ES-I3 (cell line): ENCODE results near the gene CYB5R3.

Experiments
- H3K36me3 ChIP-seq: 2 replicates; pipeline ENCODE4 v1.6.1; 2013; ENCODE audit warnings: mild to moderate bottlenecking, low read length, control low read depth, moderate library complexity; ENCODE audit not compliant: insufficient read depth
- H3K4me1 ChIP-seq: 2 replicates; pipeline ENCODE4 v1.6.1; 2013; ENCODE audit warnings: mild to moderate bottlenecking, control low read depth, low read length; ENCODE audit not compliant: insufficient read depth
- H3K9ac ChIP-seq: 2 replicates; pipeline ENCODE4 v1.6.1; 2013; ENCODE audit warnings: low read depth, mild to moderate bottlenecking, low read length, moderate library complexity
- H3K9me3 ChIP-seq: 2 replicates; pipeline ENCODE4 v1.6.1; 2013; ENCODE audit warnings: mild to moderate bottlenecking, low read length, moderate library complexity; ENCODE audit not compliant: control insufficient read depth, insufficient read depth

Gene CYB5R3

DNA sequence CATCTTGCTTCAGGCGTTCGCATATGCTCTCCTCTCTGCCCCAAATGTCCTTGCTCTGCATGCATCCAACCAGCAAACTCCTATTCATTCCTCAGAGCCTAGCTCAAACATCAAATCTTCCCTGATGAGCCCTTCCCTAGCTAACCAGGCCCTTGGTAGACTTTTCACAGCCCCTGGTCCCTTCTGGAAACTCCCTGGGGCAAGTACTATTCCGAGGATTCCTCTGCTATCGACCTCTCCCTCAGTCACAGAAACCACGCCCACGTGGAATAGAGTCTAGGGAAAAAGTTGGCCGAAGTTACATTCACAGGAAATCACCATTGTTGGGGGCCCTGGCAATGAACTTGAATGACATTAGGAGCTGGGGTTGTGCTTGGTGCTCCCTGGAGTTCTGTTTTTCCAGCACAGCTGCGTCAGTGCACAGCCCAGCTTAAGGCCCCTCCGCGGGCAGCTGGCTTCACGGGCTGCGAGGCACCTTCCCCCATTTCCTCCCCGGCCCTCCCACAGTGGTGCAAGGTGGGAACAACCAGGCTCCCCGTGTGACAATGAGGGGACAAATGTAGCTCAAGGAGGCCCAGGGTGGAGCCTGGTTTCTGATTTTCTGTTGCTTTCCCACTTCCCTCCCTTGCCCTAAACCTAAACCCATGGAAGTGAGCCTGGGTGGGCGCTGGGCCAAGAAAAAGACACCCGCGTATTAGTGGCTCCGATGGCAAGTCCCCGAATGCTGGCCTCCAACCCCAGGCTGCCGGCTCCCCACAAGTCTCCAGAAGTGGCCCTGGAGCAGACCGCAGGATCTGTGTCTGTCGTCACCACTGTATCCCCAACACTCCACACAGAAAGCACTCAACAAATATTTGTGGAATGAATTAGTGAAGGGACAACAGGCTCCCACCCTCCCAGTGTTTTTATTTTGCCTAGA is 4.5 kb downstream of the CYB5R3 start:
- no peaks in the 10 kb centered on the region for H3K36me3 ChIP-seq
- no peak overlapping the region for H3K9ac ChIP-seq
- H3K9me3 ChIP-seq: no peaks in the 10 kb centered on the region
- peaks cover 19% of the 10 kb centered on the region for H3K4me1 ChIP-seq

DNA sequence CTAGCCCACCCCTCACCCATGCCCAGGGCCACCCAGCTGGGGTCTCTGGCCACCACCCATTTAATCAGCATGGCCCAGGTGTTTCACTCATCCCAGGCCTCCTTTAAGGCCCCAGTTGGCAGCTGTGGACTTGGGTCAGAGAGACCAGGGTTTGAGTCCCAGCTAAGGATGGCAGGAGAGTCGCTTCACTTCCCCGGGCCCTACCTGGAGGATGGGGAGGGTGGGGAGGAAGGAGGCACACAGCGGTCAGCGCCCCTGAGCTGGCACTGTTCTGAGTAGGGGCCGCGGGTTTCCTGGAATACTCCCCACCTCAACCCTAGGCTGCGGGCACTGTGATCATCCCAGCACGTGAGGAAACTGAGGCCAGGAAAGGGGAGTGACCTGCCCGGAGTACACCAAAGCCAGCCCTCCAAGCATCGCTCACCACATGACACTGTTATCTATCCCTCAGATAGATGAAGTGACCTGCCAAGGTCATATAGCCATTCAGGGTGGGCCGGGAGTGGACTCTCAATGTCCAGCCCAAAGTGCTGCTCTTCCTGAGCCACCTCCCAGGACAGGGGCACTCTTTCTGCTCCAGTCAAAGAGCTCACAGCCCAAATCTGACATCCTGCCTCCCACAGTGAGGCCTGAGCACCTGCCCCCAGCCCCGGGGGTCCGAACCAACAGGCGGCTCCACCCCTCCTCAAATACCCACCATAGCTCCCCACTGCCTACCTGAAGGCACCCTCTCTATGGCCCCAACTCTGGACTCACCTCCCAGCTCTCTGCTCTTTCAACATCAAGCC is 5.4 kb downstream of the CYB5R3 start:
- Histone ChIP-seq H3K9me3 (no peaks in the 10 kb centered on the region), H3K4me1 (peaks cover 19% of the 10 kb centered on the region), H3K9ac (no peak overlapping the region), H3K36me3 (no peaks in the 10 kb centered on the region)

DNA sequence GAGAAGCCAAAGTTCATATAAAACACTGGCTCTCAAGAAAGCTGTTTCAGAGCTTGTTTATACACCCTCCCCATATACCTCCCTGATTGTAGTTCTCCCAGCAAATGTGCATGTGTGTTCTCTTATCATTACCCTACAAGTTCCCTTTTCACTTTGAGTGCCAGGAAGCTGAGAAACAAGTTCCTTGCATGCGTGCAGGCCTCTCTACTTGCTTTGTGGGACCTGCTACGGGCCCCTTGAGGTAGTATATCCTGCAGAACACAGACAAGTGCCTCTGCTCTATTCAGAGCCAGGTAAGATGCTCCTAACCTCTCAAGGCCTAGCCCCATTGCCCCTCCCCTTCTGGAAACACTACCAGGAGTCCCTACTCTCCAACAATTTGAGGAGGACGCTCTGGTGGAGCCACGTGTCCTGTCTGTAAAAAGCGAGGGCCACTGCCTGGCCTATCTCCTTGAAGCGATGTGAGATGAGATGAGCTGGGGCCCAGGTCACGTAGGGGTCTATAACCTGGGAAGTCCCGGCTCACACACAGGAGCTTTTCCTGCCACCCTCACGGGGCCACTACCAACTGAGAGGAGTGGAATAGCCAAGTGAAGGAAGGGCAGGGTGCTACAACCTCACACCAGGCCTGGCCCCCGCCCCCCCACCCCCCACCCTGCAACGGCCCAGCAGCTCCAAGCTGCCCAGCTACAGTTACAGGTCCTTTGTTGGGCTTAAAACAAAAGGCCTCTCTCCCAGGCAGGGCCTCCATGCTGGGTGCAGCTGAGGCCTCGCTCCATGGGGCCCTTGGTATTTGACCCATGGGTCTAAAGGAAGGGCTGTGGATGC is 6.2 kb downstream of the CYB5R3 start:
- Histone ChIP-seq H3K9me3 (no peaks in the 10 kb centered on the region), H3K9ac (no peak overlapping the region), H3K36me3 (no peaks in the 10 kb centered on the region), H3K4me1 (peaks cover 19% of the 10 kb centered on the region)

DNA sequence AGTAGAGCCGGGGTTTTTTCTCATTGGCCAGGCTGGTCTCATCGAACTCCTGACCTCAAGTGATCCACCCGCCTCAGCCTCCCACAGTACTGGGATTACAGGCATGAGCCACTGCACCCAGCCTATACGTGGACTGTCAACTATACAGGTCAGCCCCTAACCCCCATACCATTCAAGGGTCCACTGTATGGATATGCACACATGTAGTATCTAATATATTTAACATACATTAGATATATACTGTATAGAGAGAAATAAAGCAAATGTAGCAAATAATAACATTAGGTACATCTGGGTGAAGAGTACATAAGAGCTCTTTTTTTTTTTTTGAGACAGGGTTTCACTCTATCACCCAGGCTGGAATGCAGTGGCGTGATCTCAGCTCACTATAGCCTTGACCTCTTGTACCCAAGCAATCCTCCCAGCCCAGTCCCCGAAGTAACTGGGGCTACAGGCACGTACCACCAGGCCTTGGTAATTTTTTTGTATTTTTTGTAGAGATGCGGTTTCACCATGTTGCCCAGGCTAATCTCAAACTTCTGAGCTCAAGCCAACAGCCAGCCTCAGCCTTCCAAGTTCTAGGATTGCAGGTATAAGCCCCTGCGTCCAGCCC is 7.3 kb downstream of the CYB5R3 start:
- Histone ChIP-seq H3K9ac (no peak overlapping the region), H3K4me1 (peaks cover 16% of the 10 kb centered on the region), H3K9me3 (no peaks in the 10 kb centered on the region), H3K36me3 (no peaks in the 10 kb centered on the region)

DNA sequence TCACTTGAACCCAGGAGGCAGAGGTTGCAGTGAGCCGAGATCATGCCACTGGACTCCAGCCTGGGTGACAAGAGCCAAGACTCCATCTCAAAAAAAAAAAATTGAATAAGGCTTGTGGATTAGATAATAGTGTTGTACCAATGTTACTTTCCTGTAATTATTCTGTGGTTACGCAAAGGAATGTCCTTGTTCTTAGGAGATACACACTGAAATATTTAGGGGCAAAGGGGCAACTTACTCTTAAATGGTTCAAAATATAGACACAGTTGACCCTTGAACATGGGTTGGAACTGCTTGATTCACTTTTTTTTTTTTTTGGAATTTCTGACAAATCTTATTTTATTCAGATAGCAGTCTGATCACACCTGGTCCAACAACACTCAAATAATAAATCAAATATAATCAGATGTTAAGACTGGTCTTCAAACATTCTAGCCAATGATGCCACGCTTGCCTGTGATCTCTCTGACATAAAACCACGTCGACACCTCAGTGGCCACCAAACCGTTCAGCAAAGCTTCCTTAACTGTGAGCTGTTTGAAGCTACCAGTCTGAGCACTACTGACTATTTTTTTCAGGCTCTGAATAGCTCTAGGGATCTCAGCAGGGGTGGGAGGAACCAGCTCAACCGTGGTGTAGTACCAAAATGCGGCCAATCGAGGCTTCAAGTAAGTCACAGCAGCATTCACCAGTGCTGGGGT is 9.5 kb downstream of the CYB5R3 start:
- H3K4me1 ChIP-seq: peaks cover 8% of the 10 kb centered on the region
- no peaks in the 10 kb centered on the region for H3K9me3 ChIP-seq

DNA sequence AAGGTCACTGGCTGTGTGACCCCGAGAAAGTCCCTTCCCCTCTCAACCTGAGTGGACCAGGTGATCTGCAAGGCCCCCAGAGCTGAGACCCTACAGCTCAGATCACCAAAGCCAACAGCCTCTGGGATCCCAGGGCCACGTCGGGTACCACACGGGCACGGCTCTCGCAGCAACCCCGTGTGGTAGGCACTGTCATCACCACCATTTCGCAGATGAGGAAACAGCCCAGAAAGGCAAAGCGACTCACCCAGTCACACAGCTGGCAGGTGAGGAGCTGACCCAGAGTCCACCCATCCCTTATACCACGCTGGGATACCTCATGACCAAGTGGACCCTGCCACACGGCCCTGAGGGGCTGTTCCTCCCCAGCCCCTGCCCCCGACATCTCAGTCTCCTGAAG is 11.6 kb downstream of the CYB5R3 start:
- Histone ChIP-seq H3K36me3 (no peaks in the 10 kb centered on the region; the same call in 1 of the 2 replicates), H3K9ac (no peak overlapping the region), H3K9me3 (no peaks in the 10 kb centered on the region), H3K4me1 (no peaks in the 10 kb centered on the region)

More for the DNA sequence above, 9.5 kb downstream of the CYB5R3 start:
- Histone ChIP-seq H3K36me3 (no peaks in the 10 kb centered on the region), H3K9ac (no peak overlapping the region)

DNA sequence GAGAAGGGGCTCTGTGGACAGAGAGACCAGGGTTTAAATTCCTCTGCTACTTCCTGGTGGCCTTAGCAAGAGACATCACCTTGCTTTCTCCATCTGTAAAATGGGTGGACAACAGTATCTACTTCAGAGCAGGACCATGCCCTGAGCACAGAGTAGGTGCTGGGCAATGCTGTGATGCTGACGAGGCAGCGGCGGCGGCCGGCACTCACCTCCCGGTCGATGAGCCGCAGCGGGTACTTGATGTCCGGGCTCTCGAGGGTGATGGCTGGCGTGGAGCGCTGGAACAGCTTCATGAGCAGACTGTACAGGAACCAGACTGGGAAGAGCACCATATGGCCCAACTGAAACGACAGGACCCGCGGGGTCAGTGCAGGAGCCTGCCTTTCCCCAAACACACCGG is 12.7 kb downstream of the CYB5R3 start:
- Histone ChIP-seq H3K4me1 (no peaks in the 10 kb centered on the region), H3K9me3 (no peaks in the 10 kb centered on the region), H3K36me3 (no peaks in the 10 kb centered on the region; the same call in 1 of the 2 replicates), H3K9ac (no peak overlapping the region)

DNA sequence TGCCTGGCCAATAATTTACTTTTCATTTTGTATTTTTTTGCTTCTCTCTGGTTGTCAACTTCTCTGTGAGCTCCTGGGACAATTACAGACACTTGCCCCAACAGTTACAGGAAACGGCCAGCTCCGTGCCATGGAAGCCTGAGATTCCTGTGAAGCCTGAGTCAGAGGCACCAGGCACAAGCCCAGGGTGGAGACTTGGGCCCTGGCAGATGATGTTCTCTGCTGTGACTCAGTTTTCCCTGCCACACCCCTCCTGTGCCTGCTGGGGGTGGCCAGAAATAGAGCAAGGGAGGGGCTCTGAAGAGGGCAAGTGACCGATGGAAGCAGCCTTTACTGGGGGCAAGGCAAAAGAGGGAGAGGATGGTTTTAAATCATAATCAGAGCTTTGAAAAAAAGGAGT is 13.7 kb downstream of the CYB5R3 start:
- Histone ChIP-seq H3K9ac (no peak overlapping the region), H3K9me3 (no peaks in the 10 kb centered on the region), H3K4me1 (no peaks in the 10 kb centered on the region), H3K36me3 (no peaks in the 10 kb centered on the region; the same call in 1 of the 2 replicates)

DNA sequence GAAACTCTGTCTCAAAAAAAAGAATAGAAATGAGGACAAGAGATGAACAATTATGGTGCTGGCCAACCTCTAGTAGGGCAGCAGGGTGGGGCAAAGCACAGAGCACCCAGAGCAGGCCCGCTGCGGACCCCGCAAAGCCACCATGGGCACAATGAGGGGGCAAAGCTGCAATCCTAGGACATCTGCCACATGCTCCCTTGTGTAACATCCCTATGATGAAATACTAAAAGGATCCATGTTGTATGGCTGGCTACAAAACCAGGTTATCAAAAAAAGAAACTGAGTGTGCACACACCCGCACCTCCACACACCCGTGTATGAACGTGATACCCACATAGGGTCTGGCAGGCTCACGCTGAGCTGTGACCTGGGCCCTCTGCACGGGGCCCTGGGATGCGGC is 16.2 kb downstream of the CYB5R3 start:
- Histone ChIP-seq H3K9ac (no peak overlapping the region), H3K4me1 (no peaks in the 10 kb centered on the region), H3K36me3 (no peaks in the 10 kb centered on the region; the same call in 1 of the 2 replicates), H3K9me3 (no peaks in the 10 kb centered on the region)

DNA sequence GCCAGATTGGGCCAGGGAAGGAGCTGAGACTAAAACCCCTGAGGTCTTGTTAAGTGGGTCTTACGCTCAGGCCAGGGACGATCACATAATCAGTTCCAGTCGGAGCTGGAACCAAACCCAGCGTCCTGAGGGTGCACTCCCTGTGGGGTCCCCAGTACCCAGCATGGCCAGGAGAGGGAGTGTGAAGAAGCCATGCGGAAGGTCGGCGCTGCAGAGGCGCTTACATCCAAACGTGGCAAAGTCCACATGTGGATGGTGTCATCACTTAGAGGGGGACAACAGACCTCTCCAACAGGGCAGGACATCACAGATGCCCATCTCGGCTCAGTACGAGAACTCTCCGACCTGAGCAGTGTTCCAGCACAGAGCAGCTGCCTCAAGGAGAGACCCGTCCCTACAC is 17.1 kb downstream of the CYB5R3 start:
- no peak overlapping the region for H3K9ac ChIP-seq
- no peaks in the 10 kb centered on the region for H3K4me1 ChIP-seq
- H3K9me3 ChIP-seq: no peaks in the 10 kb centered on the region
- no peaks in the 10 kb centered on the region; the same call in 1 of the 2 replicates for H3K36me3 ChIP-seq

DNA sequence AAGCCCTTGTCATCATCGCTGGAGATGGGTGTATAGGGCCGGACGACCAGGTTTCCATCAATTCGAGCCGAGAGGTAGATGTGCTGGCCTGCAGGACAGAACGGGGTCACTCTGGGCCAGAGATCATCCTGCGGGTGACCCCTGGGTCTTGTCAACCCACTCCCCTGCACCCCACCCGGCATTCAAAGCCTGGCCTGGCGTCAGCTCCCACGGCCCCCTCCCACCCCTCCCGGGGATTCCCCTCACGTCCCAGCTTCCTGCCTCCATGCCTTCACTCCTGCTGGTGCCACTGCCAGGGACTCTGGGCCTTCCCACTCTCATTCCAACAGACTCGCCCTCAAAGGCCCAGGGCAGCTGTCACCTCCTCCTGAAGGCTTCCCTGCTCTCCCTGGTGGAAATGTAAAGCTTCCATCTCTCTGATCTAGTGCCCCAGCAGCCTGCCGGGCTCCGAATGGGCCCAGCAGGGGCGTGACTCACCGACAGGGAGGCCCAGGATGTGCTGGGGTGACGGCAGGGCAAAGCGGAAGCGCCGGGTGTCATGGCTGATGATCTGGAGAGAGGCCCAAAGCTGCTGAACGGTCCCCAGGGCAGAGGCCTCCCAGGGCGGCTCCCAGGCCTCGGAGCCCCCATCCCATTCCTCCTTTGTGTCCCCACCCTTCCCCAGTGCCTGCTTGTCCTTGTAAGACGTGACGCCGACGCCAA is 18.1 kb downstream of the CYB5R3 start:
- Histone ChIP-seq H3K4me1 (no peaks in the 10 kb centered on the region), H3K9me3 (no peaks in the 10 kb centered on the region), H3K36me3 (no peaks in the 10 kb centered on the region; the same call in 1 of the 2 replicates), H3K9ac (no peak overlapping the region)

DNA sequence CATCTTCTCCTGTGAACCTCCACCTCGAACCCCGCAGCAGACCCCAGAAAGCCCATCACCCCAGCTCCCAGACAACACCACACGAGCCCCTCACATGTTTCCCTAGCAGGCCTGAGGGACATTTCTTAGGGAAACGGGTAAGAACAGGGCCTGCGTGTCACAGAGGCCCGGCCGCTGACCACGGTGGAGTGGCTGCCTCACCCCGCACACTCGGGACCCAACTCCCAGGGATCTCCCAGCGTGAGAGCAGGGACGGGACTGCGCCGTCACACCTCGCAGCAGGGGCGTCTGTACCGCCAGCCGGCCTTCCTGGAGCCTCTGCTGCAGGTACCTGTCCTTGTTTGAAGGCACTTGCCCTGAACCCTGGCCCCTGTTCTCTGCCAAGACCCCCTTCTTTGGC is 19.0 kb downstream of the CYB5R3 start:
- Histone ChIP-seq H3K9ac (no peak overlapping the region), H3K36me3 (no peaks in the 10 kb centered on the region; the same call in 1 of the 2 replicates), H3K9me3 (no peaks in the 10 kb centered on the region), H3K4me1 (no peaks in the 10 kb centered on the region)

DNA sequence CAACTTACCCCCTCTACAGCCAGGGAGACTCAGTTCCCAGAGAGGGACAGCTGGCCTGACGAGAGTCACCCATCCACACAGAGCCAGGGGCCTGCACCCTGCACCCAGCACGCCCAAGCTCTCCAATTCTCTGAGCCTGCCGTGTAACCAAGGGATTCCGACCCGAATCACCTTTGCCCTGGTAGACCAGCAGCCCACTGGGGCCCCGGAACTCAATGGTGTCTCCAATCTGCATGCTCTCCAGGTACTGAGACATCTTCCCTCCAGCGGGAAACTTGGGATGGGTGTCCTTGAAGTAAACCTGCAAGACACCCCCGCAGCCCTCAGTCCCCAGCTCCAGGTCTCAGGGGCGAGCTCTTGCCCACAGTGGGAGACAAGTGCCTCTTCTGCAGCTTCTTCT is 21.2 kb downstream of the CYB5R3 start:
- peaks cover 3% of the 10 kb centered on the region; the same call in 1 of the 2 replicates for H3K36me3 ChIP-seq
- no peaks in the 10 kb centered on the region for H3K4me1 ChIP-seq
- H3K9ac ChIP-seq: no peak overlapping the region
- no peaks in the 10 kb centered on the region for H3K9me3 ChIP-seq
